ENCODE data around the gene LTBR. TPM values are rescaled to one million over a fixed set of nuclear protein-coding genes. Genes with fewer than 3 reads are reported as not detected.

LTBR gene
- total and polyA plus RNA-seq, 2 donors (not counting 1 experiment from before 2014, with no cell fraction given): 1.1 TPM; not detected in 1

DNA sequence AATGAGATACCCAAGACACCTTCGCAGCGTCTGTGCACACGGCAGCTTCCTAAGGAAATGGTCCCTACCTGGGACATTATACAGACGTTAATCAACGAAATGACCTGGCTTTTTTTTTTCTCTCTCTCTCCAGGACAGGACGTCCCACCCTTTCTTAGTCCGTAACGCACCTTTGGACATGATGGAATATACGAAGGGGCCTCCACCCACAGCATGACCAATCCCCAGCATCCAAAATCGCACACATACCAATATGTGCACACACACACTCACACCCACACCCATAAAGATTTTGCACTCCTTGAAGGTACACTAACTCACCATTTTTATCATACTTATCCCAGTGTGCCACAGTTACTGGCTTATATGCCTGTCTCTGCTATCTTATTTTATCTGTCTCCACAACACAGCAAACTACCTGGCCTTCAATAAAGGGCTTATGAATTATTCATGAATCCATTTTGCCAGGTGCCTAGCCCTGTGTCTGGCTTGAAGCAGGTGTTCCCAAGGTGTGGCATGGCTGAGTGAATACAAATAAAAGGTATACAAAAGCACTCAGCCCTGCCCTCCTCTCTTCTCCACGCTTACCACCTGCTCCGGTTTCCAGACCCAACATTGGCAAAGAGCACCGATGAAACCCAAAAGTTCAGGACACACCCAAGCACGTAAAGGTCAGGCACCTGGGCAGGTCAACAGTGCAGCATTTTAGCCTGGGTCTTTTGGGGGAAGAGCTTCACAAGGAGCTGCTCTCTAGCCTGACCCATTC, 10.8 kb upstream of the LTBR start:
- no peaks in the 10 kb centered on the region for H3K9me3 Mint-ChIP-seq (ENCODE audit: insufficient read depth)
- H3K4me2 ChIP-seq (replicated peaks; ENCODE audit: low read depth, low read length, poor library complexity, severe bottlenecking): no peak overlapping the region
- no peaks in the 10 kb centered on the region for H3K36me3 ChIP-seq (replicated peaks in 1 of 2; ENCODE audit: control extremely low read depth in 1 of 2, control insufficient read depth in 1 of 2, extremely low read depth in 1 of 2, insufficient read depth in 2 of 2, low read length in 1 of 2)
- DNase-seq (no peak), ATAC-seq (ENCODE audit: low read depth) (no peak)
- H3K27ac Mint-ChIP-seq: no peak overlapping the region
- H3K9ac ChIP-seq (ENCODE audit: low read length): no peak overlapping the region
- H3K4me1 Mint-ChIP-seq: no peaks in the 10 kb centered on the region
- TF ChIP-seq EZH2 (IDR thresholded peaks at IDR 0.05; ENCODE audit: borderline replicate concordance, insufficient read depth, low read depth, low read length, poor library complexity, severe bottlenecking): no peak
- TF ChIP-seq, protein P1, sequence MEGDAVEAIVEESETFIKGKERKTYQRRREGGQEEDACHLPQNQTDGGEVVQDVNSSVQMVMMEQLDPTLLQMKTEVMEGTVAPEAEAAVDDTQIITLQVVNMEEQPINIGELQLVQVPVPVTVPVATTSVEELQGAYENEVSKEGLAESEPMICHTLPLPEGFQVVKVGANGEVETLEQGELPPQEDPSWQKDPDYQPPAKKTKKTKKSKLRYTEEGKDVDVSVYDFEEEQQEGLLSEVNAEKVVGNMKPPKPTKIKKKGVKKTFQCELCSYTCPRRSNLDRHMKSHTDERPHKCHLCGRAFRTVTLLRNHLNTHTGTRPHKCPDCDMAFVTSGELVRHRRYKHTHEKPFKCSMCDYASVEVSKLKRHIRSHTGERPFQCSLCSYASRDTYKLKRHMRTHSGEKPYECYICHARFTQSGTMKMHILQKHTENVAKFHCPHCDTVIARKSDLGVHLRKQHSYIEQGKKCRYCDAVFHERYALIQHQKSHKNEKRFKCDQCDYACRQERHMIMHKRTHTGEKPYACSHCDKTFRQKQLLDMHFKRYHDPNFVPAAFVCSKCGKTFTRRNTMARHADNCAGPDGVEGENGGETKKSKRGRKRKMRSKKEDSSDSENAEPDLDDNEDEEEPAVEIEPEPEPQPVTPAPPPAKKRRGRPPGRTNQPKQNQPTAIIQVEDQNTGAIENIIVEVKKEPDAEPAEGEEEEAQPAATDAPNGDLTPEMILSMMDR (IDR thresholded peaks at IDR 0.05): no peak
- H3K27ac ChIP-seq (ENCODE audit: low read length in 2 of 2): no peak overlapping the region
- H3K9me3 ChIP-seq (ENCODE audit: control extremely low read depth in 1 of 3, control insufficient read depth in 2 of 3, insufficient read depth in 1 of 3, low read length in 2 of 3): peaks cover 0 to 3% (median 0%) of the 10 kb centered on the region in 3 donors
- intact Hi-C loops (cut with micrococcal nuclease): no loop called here
- H3K79me2 ChIP-seq (ENCODE audit: control insufficient read depth, insufficient read depth, low read length): no peaks in the 10 kb centered on the region
- ChIA-PET CTCF (no interaction called here), POLR2A (no interaction called here)
- 75% methylated on average over 12 of the region's 14 CpGs for WGBS (ENCODE audit: insufficient coverage)
- no peaks in the 10 kb centered on the region for H4K20me1 ChIP-seq (ENCODE audit: control insufficient read depth, insufficient read depth, low read length, poor library complexity, severe bottlenecking)
- H2AFZ ChIP-seq (ENCODE audit: insufficient read depth, low read depth, low read length, poor library complexity, severe bottlenecking): no peak overlapping the region
- peaks cover 0 to 48% (median 19%) of the 10 kb centered on the region in 4 experiments for H3K27me3 ChIP-seq (replicated peaks in 1 of 4; ENCODE audit: control extremely low read depth in 1 of 4, control insufficient read depth in 3 of 4, insufficient read depth in 4 of 4, low read length in 3 of 4)
- no peak overlapping the region for H3K4me3 Mint-ChIP-seq
- no peak overlapping the region for H3K4me3 ChIP-seq (ENCODE audit: control extremely low read depth in 1 of 5, extremely low read depth in 1 of 5, insufficient read depth in 1 of 5, low read depth in 2 of 5, low read length in 4 of 5)
- H3K4me1 ChIP-seq (ENCODE audit: control insufficient read depth in 2 of 2, insufficient read depth in 2 of 2, low read length in 2 of 2): peaks cover under 1 to 1% of the 10 kb centered on the region in 2 donors
- H3K27me3 Mint-ChIP-seq: peaks cover 56% of the 10 kb centered on the region

DNA sequence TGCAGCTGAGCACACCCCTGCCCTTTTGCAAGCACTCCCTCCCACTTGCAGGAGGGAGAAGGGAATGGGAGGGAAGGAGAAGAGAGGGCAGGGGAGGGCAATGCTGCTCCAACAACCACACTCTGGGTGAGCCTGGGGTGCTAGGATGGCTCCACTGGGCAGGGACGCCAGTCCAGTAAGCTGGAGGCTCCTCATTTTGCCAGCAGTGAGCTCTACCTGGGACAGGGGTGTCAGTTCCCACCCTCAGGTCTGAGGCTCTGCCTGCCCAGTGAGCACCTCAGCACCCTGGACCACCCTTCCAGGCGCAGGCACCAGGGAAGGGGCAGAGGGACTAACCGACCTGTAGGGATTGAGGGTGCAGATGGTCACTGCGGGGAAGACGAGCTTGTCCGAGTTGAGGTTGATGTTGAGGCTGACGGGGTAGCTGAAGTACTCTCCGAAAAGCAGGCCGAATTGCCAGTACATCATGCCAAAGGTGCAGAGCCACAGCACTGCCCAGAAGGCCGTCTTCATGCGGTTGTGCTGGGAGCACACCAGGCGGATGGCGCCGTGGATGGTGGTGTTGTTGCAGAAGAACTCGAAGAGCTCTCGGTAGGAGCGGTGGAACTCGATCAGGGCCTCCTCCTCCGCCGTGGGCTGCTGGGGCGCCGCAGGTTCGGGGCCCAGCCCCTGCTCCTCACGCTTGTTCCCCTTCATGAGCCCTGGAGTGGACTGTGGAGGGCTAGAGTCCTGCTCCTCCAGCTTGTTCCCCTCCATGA, 9.8 kb upstream of the LTBR start:
- Histone ChIP-seq H3K4me1 (ENCODE audit: control insufficient read depth in 2 of 2, insufficient read depth in 2 of 2, low read length in 2 of 2) (no peaks in the 10 kb centered on the region), H3K9me3 (ENCODE audit: control extremely low read depth in 1 of 3, control insufficient read depth in 2 of 3, insufficient read depth in 1 of 3, low read length in 2 of 3) (peaks cover 0 to 3% (median 0%) of the 10 kb centered on the region in 3 donors), H3K27me3 (replicated peaks in 1 of 4; ENCODE audit: control extremely low read depth in 1 of 4, control insufficient read depth in 3 of 4, insufficient read depth in 4 of 4, low read length in 3 of 4) (peaks cover 0 to 48% (median 19%) of the 10 kb centered on the region in 4 experiments), H3K27ac (ENCODE audit: low read length in 2 of 2) (no peak overlapping the region), H3K36me3 (replicated peaks in 1 of 2; ENCODE audit: control extremely low read depth in 1 of 2, control insufficient read depth in 1 of 2, extremely low read depth in 1 of 2, insufficient read depth in 2 of 2, low read length in 1 of 2) (no peaks in the 10 kb centered on the region), H3K4me3 (ENCODE audit: control extremely low read depth in 1 of 5, extremely low read depth in 1 of 5, insufficient read depth in 1 of 5, low read depth in 2 of 5, low read length in 4 of 5) (no peak overlapping the region), H3K4me2 (replicated peaks; ENCODE audit: low read depth, low read length, poor library complexity, severe bottlenecking) (no peak overlapping the region), H2AFZ (ENCODE audit: insufficient read depth, low read depth, low read length, poor library complexity, severe bottlenecking) (no peak overlapping the region), H4K20me1 (ENCODE audit: control insufficient read depth, insufficient read depth, low read length, poor library complexity, severe bottlenecking) (no peaks in the 10 kb centered on the region), H3K9ac (ENCODE audit: low read length) (no peak overlapping the region), H3K79me2 (ENCODE audit: control insufficient read depth, insufficient read depth, low read length) (no peaks in the 10 kb centered on the region)
- ChIA-PET CTCF (no interaction called here), POLR2A (no interaction called here)
- no peak for DNase-seq
- intact Hi-C loops (cut with micrococcal nuclease): no loop called here
- H3K27ac Mint-ChIP-seq: no peak overlapping the region
- H3K27me3 Mint-ChIP-seq: peaks cover 59% of the 10 kb centered on the region
- no peak for ATAC-seq (ENCODE audit: low read depth)
- H3K4me3 Mint-ChIP-seq: no peak overlapping the region
- no peaks in the 10 kb centered on the region for H3K9me3 Mint-ChIP-seq (ENCODE audit: insufficient read depth)
- TF ChIP-seq, protein P1 (IDR thresholded peaks at IDR 0.05): no peak
- TF ChIP-seq EZH2 (IDR thresholded peaks at IDR 0.05; ENCODE audit: borderline replicate concordance, insufficient read depth, low read depth, low read length, poor library complexity, severe bottlenecking): no peak
- WGBS (ENCODE audit: insufficient coverage): 94% methylated on average over 24 of the region's 24 CpGs
- H3K4me1 Mint-ChIP-seq: no peaks in the 10 kb centered on the region
